Panc1 (cell line): Measurements from ENCODE around the gene DGCR8.

ENCODE experiments used
- POLR2AphosphoS5 ChIP-seq: IDR thresholded peaks from 2 replicates; pipeline ENCODE4 v1.6.1; 2012; ENCODE audit warnings: mild to moderate bottlenecking, low read depth, low read length, moderate library complexity
- SIN3A ChIP-seq: IDR thresholded peaks from 2 replicates; pipeline ENCODE4 v1.6.1; 2012; ENCODE audit warnings: low read depth, mild to moderate bottlenecking, low read length, moderate library complexity, borderline replicate concordance; ENCODE audit not compliant: insufficient read depth
- TCF7L2 ChIP-seq: IDR thresholded peaks from 2 replicates; pipeline ENCODE4 v1.6.1; 2011; ENCODE audit warnings: mild to moderate bottlenecking, low read depth, low read length, inconsistent platforms
- TF ChIP-seq, protein P1 (sequence below): fragments of 450-650 bp; IDR thresholded peaks from 2 replicates; pipeline ENCODE4 v1.5.1; 2017; ENCODE audit warnings: mild to moderate bottlenecking
- TF ChIP-seq, protein P2 (sequence below), 2 experiments: IDR thresholded peaks; 2 replicates each; pipeline ENCODE4 v1.6.1; 2011 to 2012; ENCODE audit warnings: low read depth in 2 of 2, control low read depth in 1 of 2, low read length in 1 of 2, mild to moderate bottlenecking in 1 of 2, moderate library complexity in 1 of 2; ENCODE audit not compliant: insufficient read depth in 1 of 2

DNA sequence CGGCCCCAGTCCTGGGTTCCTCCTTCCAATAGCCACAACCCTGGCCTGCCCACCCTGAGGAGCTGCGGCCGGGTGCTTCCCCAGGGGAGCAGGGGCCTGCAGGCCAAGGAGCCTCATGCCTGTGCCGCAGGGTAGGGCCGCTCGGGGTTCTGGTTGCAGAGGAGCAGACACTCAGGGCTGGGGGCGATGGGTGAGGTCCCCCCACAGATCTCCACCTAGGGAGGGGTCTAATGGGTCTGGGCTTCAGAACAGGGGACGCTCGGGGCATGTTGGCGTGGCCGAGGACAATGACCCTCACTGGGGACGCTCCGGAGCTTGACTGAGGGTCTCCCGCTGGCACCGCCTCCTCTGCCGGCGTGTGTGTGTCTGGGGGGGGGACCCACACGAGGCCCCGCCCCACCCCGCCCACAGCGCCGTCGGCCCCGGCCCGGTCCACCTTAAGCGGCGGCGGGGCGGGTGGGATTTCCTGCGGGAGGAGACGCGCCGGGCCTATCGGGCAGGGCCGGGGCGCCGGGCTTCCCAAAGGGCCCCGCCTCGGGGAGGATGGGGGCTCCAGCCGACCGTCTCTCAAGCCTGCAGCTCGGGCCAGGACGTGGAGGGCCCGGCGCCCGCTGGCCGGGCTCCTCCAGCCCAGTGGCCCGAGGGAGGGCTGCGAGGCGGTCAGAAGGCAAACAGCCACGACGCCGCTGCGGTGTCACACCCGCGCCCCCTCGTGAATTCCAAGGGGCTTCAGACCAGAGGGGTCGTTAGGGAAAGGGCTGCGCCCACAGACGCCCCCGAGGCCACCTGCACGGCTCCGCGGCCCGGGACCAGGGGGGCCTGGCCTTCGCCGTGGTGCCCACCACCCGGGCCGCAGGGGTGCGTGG is 50.9 kb downstream of the DGCR8 start:
- TF ChIP-seq, protein P1, sequence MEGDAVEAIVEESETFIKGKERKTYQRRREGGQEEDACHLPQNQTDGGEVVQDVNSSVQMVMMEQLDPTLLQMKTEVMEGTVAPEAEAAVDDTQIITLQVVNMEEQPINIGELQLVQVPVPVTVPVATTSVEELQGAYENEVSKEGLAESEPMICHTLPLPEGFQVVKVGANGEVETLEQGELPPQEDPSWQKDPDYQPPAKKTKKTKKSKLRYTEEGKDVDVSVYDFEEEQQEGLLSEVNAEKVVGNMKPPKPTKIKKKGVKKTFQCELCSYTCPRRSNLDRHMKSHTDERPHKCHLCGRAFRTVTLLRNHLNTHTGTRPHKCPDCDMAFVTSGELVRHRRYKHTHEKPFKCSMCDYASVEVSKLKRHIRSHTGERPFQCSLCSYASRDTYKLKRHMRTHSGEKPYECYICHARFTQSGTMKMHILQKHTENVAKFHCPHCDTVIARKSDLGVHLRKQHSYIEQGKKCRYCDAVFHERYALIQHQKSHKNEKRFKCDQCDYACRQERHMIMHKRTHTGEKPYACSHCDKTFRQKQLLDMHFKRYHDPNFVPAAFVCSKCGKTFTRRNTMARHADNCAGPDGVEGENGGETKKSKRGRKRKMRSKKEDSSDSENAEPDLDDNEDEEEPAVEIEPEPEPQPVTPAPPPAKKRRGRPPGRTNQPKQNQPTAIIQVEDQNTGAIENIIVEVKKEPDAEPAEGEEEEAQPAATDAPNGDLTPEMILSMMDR, result no peak
- TF ChIP-seq POLR2AphosphoS5 (no peak), TCF7L2 (no peak), SIN3A (no peak)
- TF ChIP-seq, protein P2, sequence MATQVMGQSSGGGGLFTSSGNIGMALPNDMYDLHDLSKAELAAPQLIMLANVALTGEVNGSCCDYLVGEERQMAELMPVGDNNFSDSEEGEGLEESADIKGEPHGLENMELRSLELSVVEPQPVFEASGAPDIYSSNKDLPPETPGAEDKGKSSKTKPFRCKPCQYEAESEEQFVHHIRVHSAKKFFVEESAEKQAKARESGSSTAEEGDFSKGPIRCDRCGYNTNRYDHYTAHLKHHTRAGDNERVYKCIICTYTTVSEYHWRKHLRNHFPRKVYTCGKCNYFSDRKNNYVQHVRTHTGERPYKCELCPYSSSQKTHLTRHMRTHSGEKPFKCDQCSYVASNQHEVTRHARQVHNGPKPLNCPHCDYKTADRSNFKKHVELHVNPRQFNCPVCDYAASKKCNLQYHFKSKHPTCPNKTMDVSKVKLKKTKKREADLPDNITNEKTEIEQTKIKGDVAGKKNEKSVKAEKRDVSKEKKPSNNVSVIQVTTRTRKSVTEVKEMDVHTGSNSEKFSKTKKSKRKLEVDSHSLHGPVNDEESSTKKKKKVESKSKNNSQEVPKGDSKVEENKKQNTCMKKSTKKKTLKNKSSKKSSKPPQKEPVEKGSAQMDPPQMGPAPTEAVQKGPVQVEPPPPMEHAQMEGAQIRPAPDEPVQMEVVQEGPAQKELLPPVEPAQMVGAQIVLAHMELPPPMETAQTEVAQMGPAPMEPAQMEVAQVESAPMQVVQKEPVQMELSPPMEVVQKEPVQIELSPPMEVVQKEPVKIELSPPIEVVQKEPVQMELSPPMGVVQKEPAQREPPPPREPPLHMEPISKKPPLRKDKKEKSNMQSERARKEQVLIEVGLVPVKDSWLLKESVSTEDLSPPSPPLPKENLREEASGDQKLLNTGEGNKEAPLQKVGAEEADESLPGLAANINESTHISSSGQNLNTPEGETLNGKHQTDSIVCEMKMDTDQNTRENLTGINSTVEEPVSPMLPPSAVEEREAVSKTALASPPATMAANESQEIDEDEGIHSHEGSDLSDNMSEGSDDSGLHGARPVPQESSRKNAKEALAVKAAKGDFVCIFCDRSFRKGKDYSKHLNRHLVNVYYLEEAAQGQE (IDR thresholded peaks at IDR 0.05; ENCODE audit: insufficient read depth in 1 of 2, low read depth in 2 of 2, low read length in 1 of 2), result no peak
